Measurements from ENCODE around the gene ZCCHC14.

The ZCCHC14 gene

GRCh38 chr16:87472935-87473334, 19.9 kb downstream of the ZCCHC14 start:
- DNase-seq, result no peak

- DNase-seq, result no peak
Observed at GRCh38 chr16:87472142-87472778, 20.6 kb downstream of the ZCCHC14 start.

- no peak for DNase-seq
Observed at GRCh38 chr16:87471278-87472141, 21.3 kb downstream of the ZCCHC14 start.

GRCh38 chr16:87470332-87470731, 22.5 kb downstream of the ZCCHC14 start:
- no peak for DNase-seq

GRCh38 chr16:87469169-87469568, 23.7 kb downstream of the ZCCHC14 start:
- DNase-seq, result no peak

- DNase-seq, result no peak
Observed at GRCh38 chr16:87468550-87468949, 24.3 kb downstream of the ZCCHC14 start.

- DNase-seq, result no peak
Observed at GRCh38 chr16:87466975-87467501, 25.8 kb downstream of the ZCCHC14 start.

GRCh38 chr16:87465879-87466278, 26.9 kb downstream of the ZCCHC14 start:
- no peak for DNase-seq

GRCh38 chr16:87465306-87465705, 27.5 kb downstream of the ZCCHC14 start:
- no peak for DNase-seq

GRCh38 chr16:87464691-87465300, 28.0 kb downstream of the ZCCHC14 start:
- DNase-seq, result no peak

GRCh38 chr16:87463722-87464690, 28.8 kb downstream of the ZCCHC14 start:
- DNase-seq, result no peak

GRCh38 chr16:87461466-87461991, 31.3 kb downstream of the ZCCHC14 start:
- peak; percentile 83 for DNase-seq

- no peak for DNase-seq
Observed at GRCh38 chr16:87460936-87461335, 31.9 kb downstream of the ZCCHC14 start.

- no peak for DNase-seq
Observed at GRCh38 chr16:87459833-87460232, 33.0 kb downstream of the ZCCHC14 start.

GRCh38 chr16:87459027-87459426, 33.8 kb downstream of the ZCCHC14 start:
- DNase-seq, result no peak

- no peak for DNase-seq
Observed at GRCh38 chr16:87458424-87458915, 34.4 kb downstream of the ZCCHC14 start.

GRCh38 chr16:87457709-87458423, 35.0 kb downstream of the ZCCHC14 start:
- DNase-seq, result no peak

- no peak for DNase-seq
Observed at GRCh38 chr16:87457061-87457611, 35.7 kb downstream of the ZCCHC14 start.

GRCh38 chr16:87454391-87454790, 38.4 kb downstream of the ZCCHC14 start:
- DNase-seq, result no peak

- DNase-seq, result no peak
Observed at GRCh38 chr16:87453326-87453725, 39.5 kb downstream of the ZCCHC14 start.

Measured in NCI-H774 (cell line).